ENCODE results near the gene RPL18.

The RPL18 gene

DNA sequence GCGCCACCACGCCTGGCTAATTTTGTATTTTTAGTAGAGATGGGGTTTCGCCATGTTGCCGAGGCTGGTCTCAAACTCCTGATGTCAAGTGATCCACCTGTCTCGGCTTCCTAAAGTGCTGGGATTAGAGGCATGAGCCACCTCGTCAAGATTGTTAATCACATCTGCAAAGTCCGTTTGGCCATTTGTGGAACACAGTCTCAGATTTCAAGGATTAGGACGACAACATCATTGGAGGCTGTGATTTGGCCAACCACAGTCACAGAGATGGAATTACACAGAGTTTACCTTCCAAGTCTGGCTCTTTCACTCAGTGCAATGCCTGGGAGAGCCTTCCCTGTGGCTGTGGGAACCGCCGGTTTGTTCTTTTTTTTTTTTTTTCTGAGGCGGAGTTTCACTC, 49.2 kb downstream of the RPL18 start:
- ChIA-PET CTCF (interaction anchor here (1.1 kb wide), 1 partner anchor 19 kb away, joined by 3 read pairs; no protein-coding TSS in a partner anchor), POLR2A (interaction anchor here (0.7 kb wide), 1 partner anchor 39 kb away, joined by 3 read pairs; no protein-coding TSS in a partner anchor)
- TF ChIP-seq, protein P1, sequence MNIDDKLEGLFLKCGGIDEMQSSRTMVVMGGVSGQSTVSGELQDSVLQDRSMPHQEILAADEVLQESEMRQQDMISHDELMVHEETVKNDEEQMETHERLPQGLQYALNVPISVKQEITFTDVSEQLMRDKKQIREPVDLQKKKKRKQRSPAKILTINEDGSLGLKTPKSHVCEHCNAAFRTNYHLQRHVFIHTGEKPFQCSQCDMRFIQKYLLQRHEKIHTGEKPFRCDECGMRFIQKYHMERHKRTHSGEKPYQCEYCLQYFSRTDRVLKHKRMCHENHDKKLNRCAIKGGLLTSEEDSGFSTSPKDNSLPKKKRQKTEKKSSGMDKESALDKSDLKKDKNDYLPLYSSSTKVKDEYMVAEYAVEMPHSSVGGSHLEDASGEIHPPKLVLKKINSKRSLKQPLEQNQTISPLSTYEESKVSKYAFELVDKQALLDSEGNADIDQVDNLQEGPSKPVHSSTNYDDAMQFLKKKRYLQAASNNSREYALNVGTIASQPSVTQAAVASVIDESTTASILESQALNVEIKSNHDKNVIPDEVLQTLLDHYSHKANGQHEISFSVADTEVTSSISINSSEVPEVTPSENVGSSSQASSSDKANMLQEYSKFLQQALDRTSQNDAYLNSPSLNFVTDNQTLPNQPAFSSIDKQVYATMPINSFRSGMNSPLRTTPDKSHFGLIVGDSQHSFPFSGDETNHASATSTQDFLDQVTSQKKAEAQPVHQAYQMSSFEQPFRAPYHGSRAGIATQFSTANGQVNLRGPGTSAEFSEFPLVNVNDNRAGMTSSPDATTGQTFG (tag by site-specific recombination; IDR thresholded peaks at IDR 0.05; ENCODE audit: borderline replicate concordance): no peak
- TF ChIP-seq ZNF600 (tag by site-specific recombination; IDR thresholded peaks at IDR 0.05) (peak; percentile 43; the same call in 1 of the 2 replicates), GLIS1 (tag by site-specific recombination; IDR thresholded peaks at IDR 0.05) (peak; percentile 61), ZNF843 (tag by site-specific recombination; IDR thresholded peaks at IDR 0.05) (0 out of 2 replicates have a peak, but pooled peaks have one; percentile 21), SP7 (tag by site-specific recombination; IDR thresholded peaks at IDR 0.05) (peak; percentile 80), OVOL3 (tag by site-specific recombination; IDR thresholded peaks at IDR 0.05) (no peak), FEZF1 (tag by site-specific recombination; IDR thresholded peaks at IDR 0.05) (peak; percentile 97), ZNF335 (tag by site-specific recombination; conservative IDR thresholded peaks at IDR 0.05) (0 out of 2 replicates have a peak, but pooled peaks have one; percentile 18), OSR2 (tag by site-specific recombination; IDR thresholded peaks at IDR 0.05) (peak; percentile 43; the same call in 1 of the 2 replicates), ZBTB17 (tag by site-specific recombination; IDR thresholded peaks at IDR 0.05) (peak; percentile 81), GFI1B (tag by site-specific recombination; IDR thresholded peaks at IDR 0.05) (peak; percentile 91), KLF8 (tag by site-specific recombination; IDR thresholded peaks at IDR 0.05) (0 out of 2 replicates have a peak, but pooled peaks have one; percentile 57), ZNF394 (tag by site-specific recombination; IDR thresholded peaks at IDR 0.05; ENCODE audit: borderline replicate concordance) (no peak), ZXDB (tag by site-specific recombination; IDR thresholded peaks at IDR 0.05) (0 out of 2 replicates have a peak, but pooled peaks have one; percentile 43)
- TF ChIP-seq, protein P2, sequence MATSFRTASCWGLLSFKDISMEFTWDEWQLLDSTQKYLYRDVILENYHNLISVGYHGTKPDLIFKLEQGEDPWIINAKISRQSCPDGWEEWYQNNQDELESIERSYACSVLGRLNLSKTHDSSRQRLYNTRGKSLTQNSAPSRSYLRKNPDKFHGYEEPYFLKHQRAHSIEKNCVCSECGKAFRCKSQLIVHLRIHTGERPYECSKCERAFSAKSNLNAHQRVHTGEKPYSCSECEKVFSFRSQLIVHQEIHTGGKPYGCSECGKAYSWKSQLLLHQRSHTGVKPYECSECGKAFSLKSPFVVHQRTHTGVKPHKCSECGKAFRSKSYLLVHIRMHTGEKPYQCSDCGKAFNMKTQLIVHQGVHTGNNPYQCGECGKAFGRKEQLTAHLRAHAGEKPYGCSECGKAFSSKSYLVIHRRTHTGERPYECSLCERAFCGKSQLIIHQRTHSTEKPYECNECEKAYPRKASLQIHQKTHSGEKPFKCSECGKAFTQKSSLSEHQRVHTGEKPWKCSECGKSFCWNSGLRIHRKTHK (tag by site-specific recombination; IDR thresholded peaks at IDR 0.05): no peak
- TF ChIP-seq, protein P3, sequence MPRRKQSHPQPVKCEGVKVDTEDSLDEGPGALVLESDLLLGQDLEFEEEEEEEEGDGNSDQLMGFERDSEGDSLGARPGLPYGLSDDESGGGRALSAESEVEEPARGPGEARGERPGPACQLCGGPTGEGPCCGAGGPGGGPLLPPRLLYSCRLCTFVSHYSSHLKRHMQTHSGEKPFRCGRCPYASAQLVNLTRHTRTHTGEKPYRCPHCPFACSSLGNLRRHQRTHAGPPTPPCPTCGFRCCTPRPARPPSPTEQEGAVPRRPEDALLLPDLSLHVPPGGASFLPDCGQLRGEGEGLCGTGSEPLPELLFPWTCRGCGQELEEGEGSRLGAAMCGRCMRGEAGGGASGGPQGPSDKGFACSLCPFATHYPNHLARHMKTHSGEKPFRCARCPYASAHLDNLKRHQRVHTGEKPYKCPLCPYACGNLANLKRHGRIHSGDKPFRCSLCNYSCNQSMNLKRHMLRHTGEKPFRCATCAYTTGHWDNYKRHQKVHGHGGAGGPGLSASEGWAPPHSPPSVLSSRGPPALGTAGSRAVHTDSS (tag by site-specific recombination; IDR thresholded peaks at IDR 0.05): no peak
- TF ChIP-seq, protein P4, sequence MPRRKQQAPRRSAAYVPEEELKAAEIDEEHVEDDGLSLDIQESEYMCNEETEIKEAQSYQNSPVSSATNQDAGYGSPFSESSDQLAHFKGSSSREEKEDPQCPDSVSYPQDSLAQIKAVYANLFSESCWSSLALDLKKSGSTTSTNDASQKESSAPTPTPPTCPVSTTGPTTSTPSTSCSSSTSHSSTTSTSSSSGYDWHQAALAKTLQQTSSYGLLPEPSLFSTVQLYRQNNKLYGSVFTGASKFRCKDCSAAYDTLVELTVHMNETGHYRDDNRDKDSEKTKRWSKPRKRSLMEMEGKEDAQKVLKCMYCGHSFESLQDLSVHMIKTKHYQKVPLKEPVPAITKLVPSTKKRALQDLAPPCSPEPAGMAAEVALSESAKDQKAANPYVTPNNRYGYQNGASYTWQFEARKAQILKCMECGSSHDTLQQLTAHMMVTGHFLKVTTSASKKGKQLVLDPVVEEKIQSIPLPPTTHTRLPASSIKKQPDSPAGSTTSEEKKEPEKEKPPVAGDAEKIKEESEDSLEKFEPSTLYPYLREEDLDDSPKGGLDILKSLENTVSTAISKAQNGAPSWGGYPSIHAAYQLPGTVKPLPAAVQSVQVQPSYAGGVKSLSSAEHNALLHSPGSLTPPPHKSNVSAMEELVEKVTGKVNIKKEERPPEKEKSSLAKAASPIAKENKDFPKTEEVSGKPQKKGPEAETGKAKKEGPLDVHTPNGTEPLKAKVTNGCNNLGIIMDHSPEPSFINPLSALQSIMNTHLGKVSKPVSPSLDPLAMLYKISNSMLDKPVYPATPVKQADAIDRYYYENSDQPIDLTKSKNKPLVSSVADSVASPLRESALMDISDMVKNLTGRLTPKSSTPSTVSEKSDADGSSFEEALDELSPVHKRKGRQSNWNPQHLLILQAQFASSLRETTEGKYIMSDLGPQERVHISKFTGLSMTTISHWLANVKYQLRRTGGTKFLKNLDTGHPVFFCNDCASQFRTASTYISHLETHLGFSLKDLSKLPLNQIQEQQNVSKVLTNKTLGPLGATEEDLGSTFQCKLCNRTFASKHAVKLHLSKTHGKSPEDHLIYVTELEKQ (tag by site-specific recombination; IDR thresholded peaks at IDR 0.05; ENCODE audit: borderline replicate concordance): peak; percentile 24; the same call in 1 of the 2 replicates
- TF ChIP-seq, protein P5, sequence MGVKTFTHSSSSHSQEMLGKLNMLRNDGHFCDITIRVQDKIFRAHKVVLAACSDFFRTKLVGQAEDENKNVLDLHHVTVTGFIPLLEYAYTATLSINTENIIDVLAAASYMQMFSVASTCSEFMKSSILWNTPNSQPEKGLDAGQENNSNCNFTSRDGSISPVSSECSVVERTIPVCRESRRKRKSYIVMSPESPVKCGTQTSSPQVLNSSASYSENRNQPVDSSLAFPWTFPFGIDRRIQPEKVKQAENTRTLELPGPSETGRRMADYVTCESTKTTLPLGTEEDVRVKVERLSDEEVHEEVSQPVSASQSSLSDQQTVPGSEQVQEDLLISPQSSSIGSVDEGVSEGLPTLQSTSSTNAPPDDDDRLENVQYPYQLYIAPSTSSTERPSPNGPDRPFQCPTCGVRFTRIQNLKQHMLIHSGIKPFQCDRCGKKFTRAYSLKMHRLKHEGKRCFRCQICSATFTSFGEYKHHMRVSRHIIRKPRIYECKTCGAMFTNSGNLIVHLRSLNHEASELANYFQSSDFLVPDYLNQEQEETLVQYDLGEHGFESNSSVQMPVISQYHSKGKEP (tag by site-specific recombination; IDR thresholded peaks at IDR 0.05): 0 out of 2 replicates have a peak, but pooled peaks have one; percentile 16
- TF ChIP-seq, protein P6, sequence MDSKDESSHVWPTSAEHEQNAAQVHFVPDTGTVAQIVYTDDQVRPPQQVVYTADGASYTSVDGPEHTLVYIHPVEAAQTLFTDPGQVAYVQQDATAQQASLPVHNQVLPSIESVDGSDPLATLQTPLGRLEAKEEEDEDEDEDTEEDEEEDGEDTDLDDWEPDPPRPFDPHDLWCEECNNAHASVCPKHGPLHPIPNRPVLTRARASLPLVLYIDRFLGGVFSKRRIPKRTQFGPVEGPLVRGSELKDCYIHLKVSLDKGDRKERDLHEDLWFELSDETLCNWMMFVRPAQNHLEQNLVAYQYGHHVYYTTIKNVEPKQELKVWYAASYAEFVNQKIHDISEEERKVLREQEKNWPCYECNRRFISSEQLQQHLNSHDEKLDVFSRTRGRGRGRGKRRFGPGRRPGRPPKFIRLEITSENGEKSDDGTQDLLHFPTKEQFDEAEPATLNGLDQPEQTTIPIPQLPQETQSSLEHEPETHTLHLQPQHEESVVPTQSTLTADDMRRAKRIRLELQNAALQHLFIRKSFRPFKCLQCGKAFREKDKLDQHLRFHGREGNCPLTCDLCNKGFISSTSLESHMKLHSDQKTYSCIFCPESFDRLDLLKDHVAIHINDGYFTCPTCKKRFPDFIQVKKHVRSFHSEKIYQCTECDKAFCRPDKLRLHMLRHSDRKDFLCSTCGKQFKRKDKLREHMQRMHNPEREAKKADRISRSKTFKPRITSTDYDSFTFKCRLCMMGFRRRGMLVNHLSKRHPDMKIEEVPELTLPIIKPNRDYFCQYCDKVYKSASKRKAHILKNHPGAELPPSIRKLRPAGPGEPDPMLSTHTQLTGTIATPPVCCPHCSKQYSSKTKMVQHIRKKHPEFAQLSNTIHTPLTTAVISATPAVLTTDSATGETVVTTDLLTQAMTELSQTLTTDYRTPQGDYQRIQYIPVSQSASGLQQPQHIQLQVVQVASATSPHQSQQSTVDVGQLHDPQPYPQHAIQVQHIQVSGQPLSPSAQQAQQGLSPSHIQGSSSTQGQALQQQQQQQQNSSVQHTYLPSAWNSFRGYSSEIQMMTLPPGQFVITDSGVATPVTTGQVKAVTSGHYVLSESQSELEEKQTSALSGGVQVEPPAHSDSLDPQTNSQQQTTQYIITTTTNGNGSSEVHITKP (tag by site-specific recombination; IDR thresholded peaks at IDR 0.05): peak; percentile 59
- Histone ChIP-seq H3K36me3 (ENCODE audit: control insufficient read depth in 2 of 2, insufficient read depth in 1 of 2, low read length in 2 of 2) (no peaks in the 10 kb centered on the region), H3K27ac (ENCODE audit: extremely low read depth, low read depth, low read length) (no peak overlapping the region), H3K9me3 (ENCODE audit: control insufficient read depth, insufficient read depth, low read depth, low read length) (no peaks in the 10 kb centered on the region), H3K4me3 (ENCODE audit: low read depth, low read length) (no peak overlapping the region), H3K4me1 (ENCODE audit: control insufficient read depth, insufficient read depth, low read length) (peaks cover 11% of the 10 kb centered on the region)

Measured in HEK293 (cell line).